GM19023 (cell line): ENCODE measurements around the gene CFAP65.

Experiments
- ATAC-seq: cut with Tn5 transposase; IDR thresholded peaks from one replicate; pipeline ENCODE4 v1.9.1; 2021; ENCODE audit warnings: mild to moderate bottlenecking, moderate library complexity; ENCODE audit not compliant: unreplicated experiment

The CFAP65 gene

DNA sequence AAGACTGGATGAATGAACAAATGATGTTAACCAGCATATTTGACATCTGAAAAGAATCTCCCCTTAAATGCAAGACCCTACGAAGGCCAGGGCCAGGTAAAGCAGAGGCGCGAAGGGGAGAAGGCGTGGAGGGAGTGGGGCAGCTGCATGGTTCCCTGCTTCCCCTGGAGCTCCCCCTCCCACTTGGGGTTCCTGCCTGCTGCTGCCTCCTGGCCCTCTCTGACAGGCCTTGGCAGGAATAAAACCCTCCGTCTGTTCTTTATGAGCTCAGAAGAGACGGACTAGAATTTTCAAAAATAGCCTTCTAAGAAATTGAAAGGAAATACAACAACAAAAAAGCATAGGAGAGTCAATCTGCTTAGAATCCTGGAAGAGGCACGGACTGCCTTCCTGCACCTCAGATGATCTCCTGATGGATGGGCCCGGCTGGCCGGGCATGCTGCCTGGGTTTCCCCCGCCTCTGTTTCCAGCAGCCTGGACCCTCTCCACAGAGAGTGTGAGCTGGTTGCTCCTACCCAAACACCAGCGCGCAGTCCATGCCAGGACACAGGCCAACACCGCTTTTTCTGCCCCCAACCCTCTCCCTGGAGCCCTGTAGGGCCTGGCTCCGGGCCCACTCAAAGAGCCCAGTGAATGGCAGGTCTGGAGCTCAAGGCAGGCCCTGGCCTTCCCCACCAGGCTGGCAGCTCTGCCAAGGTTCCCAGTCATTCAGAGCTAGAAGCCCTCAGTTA is 23.9 kb downstream of the CFAP65 start:
- ATAC-seq = no peak

DNA sequence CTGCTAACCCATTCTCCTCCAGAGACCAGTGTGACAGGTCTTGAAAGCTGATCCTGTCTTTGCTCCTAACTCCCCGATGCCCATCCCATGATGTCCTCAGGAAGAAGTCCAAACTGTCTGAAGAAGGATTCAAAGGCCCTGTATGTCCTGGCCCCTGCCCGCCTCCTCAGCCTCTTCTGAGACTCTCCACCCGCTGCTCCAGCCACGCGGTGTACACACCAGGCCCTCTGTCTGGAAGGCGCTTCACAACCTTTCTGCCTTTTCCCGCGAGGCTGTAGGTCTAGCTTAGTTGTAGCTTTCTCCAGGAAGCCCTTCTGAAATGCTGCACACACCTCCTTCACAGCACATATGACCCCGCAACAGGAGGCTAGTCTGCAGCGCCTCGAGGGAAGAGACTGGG is 24.6 kb downstream of the CFAP65 start:
- ATAC-seq = no peak

DNA sequence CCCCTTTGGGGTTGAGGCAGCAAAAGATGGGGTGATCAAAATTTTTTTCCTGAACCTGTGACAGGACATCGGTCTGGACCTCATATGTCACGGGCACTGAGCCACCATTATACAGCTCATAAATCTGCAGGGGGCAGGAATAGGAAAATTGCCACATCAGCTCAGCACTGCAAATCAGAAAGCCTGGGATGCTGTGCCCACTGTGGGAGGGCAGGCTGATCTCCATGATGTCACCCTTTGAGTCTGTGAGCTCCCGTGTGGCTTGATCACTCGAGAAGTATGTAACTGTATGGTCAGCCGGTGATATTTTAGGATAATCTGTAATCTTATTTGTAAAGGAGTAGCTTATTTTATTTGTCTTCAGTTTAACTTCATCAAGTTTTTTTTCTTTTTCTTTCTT is 30.4 kb downstream of the CFAP65 start:
- no peak for ATAC-seq

DNA sequence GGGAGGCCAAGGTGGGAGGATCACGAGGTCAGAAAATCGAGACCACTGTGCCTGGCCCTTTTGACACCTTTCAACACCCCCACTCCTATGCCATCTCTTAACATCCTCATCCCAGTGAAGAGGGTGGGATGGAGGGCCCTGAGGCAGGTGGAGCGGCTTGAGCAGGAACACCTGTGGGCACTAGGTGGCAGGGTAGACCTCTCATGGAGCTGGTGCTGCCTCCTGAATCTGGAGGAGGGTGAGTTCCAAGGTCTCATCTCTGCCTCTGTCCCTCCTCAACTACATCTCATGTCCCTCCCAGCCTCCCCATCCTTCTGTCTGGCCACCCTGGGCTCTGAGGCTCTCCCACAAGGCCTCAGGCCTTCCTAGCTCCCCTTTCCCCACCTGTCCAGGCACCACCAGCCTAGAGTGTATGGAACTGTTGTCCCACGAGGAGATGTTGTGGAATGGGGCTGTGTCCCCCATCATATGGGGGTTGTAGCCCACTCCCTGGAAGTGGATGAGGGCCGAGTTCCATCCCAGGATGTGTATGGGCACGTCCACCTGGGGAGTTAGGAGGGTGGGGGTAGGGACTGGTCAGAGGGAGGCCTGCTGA is 31.1 kb downstream of the CFAP65 start:
- ATAC-seq = no peak

DNA sequence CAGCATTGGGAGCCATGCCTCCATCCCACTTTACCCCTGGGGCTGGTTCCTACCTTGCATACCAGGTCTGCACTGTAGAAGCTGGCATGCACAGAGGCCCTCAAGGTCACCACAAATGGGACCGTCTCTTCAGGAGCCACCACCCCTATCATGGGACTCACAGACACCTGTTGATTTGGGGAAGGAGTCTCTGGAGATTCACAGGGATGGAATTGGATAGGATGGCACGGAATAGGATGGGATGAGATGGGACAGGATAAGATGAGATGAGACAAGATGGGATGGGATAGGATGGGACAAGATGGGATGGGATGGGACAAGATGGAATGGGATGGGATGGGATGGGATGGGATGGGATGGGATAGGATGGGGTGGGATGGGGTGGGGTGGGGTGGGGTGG is 32.0 kb downstream of the CFAP65 start:
- no peak for ATAC-seq

DNA sequence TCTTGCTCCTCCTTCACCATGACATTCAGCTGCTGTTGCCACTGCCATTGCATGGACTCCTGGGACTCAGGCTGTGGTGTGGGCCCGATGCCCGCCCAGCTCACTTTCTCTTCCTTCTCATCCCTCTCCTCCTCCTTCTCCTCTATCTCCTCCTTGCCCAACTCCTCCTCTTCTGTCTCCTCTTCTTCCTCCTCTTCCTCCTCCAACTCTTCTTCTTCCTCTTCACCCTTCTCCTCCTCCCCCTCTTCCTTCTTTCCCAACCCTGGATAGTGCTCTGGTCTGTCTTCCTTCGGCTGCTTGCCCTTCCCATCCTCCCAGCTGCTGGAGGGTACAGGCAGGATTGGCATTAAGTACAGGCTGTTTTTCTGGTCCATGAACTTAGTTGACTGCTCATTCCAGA is 37.3 kb downstream of the CFAP65 start:
- no peak for ATAC-seq

DNA sequence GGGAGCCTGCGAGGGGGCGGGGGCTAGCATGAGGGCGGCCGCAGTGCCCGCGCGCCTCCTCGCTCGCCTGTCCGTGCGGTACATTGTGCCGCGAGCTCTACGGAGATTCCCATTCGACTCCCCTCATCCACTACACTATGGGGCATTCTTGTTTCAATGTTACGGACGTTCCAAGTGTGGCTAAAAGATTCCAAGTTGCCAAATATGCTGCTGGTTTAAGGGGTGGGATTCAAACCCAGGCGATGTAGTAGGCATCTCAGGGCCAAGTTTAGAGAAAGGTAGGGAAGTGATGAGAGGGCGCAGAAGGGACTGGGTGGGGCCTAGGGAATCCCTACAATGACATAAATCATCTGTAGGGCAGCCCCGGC is 38.1 kb downstream of the CFAP65 start:
- no peak for ATAC-seq

DNA sequence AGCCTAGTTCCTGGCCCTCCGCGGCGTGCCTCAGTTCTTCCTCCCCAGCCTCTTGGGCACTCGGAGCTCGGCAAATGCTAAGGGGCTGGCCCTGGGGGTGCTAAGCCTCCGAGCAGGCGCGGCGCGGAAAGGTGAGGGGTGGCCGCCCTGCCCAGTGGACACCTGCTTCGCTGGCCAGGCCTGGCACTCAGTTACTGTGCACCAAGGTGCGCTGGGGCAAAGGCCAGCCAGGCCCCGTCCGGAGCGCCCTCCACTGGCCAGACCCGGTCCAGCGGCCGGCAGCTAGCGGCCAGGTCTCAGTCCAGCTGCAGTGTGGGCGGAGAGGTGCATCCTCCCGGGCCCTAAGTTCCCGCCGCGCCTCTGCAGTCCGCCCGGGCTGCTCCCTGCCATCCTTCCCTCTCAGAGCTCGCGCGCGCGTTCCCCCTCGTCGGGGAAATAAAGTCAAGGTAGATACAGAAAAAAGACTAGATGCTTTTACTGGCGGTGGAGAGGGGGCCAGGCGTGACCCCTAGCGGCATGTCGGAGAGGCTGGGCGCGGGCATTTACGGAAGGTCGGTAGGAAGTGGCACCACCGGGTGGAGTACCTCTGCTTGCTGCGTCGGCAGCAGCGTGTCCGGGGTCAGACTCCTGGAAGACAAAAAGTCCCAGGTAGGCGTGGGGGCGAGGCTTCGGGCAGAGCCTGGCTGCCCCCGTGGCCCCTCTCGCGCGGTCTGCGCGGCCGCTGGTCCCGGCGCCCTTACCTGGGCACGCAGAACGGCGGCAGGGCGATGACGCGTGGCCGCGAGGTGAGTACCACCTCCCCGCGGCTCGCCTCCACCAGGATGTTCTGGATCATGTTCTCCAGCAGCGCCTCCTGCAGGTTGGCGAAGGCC is 38.7 kb downstream of the CFAP65 start:
- no peak for ATAC-seq

DNA sequence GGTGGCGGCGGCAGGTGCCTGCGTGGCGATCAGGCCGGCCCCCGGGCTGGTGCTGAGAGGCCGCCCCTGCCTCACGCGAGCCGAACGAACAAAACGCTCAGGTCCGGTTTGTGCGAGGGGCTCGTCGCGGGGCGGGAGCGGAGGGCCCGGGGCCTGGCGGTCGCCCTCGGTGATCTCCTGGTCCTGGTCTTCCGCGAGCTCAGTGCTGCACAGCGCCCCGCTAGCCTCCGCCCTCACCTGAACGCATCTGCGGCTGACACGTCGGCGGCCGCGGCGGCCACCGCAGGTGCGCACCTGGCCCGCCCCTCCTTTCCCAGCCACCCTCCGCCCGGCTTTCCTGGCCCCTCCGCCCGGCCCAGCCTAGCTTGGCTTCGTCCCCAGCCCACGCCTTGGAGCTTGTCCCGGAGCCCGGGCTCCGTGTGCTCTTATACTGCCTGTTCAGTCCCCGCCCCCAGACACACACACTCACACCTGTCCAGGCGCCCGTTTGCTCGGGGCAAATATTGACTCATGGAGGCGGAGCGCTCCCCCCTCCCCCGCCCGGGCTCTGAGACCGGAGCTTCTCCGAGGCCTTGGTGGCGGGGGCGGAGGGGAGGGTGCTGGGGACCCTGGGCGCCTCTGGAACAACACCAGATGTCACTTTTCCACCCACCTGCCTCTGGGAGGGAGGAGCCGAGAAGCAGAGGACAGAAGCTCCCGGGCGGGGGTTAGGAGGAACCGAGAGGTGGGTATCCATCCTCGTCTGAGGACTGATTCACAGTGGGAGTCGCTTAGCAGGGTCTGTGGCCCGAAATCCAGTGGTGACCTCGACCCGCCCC is 39.5 kb downstream of the CFAP65 start:
- no peak for ATAC-seq

DNA sequence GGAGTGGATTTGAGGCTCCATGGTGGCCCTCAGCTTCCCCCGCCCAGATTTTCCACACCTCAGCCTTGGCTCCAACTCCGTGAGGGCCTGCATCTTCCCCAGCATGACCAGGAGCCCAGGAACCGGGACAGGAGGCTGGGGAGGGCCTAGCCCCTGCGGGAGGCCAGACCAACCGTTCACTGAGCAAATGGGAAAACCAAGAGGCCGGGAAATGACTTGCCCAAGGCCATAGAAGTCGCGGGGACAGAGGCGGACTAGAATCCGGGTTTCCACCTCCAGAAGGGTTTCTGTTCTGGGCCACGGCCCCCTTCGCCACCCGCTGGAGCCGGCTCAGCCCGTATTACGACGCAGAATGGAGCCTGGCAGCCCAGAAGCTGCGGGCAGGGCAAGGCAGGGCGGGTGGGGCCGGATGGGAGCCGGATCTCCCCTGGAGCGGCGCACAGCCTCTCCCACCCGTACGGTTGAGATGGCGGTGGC is 40.2 kb downstream of the CFAP65 start:
- no peak for ATAC-seq

DNA sequence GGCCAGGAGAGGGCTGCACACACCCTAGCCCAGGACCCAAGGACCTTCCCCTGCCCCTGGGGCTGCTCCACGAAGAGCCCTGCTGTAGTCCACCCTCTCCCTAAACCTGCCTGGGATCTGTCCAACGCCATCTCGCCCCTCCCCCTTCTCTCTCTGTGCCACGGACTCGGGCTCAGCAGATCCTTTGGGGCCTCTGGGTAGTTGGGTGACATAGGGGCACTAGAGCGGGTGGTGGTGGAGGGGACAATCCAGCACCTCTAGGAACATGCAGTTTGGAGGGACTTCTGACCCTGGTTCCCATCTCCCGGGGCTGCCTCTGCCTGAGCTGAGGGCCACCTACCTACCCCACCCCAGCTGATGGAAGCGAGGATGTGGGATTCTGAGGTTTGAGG is 40.8 kb downstream of the CFAP65 start:
- no peak for ATAC-seq

DNA sequence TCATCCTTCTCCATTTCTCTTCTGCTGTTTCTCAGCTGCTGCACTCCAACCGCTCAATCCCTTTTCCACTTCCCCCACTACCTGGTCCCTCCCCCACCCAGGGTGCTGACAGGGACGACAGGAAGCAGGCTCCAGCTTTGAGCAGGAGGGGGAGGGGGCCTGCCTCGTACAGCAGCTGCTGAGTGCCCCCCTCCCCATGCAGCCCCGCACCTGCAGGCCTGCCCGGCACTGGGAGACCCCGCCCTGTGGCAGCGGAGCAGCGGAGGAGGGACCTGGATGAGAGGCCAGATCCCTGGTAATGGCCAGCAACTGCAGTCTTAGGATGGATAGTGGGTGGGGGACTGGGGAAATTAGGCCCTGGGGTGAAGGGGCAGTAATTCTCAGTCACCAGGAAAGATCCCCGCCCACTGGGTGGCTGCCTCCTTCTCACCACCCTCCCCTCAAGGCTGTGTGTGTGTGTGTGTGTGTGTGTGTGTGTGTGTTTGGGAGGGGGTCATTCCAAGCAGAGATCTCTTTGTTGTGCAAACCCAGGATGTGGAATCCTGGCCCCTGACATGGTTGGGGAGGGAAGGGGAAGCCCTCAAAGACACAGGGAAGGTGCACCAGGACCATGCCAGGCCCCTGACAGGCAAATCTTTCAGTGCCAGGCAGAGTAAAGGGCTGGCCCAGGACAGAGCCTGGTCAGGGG is 41.3 kb downstream of the CFAP65 start:
- no peak for ATAC-seq

DNA sequence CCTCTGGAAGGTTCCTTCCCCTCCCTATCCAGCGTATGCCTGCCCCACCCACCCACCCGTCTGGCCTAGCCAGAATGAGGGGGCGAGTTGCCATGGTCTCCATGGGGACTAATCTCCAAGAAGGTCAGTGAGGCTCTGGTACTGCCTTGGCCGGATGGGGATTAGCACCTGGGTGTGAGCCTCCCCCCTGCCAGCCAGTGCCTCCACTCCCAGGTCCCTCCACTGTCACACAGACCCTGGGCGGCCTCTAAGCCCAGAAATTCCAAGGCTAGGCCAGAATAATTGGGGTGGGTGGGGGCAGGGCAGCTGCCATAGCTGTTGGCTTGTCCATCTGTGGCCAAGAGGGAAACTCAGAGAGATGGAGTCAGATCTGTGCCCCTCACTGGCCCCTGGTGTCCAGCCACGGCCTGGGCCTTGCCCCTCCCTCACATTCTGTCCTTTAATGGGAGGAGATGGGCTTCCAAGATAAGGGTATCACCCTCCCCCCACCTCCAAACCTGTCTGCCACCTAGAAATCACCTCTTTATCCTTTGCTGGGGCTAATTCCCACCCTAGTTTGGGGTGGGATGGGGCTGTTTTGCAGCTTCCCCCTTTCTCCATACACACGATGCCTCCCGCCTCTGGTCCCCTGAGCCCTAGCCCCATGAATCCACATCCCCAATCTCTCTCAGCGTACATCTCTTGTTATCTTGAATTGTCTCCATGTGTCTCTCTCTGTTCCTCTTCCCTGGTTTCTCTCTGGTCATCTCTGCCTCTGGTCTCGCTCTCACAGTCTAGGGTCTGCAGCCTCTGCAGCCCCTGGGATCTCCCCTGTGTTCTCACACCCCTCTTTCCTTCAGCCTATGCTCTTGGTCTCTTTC is 42.1 kb downstream of the CFAP65 start:
- ATAC-seq = no peak

DNA sequence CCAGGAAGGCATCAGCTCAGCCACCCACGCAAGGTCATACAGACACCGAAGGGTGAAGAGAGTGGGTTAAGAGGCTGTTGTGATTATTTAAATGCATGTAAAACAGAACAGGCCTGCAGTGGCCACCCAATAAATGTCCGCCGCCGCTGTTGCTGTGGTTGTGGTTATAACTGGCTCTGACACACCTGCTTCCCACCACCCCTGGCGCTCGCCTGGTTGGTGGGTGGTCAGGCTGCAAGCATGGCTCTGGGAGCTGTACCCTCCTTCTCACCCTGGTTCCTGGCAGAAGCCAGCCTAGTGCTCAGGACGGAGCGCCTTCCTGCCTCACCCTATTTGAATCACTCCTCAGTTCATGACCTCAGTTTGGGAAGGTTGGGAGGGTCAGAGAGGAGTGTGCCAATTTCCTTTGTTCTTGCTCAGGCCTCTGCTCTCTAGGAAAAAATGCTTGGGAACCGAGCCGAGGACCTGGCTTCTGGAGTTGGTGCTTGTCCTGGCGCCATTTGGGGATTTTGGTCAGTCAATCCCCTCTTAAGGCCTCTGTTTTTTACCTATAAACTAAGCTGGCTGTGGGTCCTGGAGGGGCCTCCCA is 42.8 kb downstream of the CFAP65 start:
- no peak for ATAC-seq

DNA sequence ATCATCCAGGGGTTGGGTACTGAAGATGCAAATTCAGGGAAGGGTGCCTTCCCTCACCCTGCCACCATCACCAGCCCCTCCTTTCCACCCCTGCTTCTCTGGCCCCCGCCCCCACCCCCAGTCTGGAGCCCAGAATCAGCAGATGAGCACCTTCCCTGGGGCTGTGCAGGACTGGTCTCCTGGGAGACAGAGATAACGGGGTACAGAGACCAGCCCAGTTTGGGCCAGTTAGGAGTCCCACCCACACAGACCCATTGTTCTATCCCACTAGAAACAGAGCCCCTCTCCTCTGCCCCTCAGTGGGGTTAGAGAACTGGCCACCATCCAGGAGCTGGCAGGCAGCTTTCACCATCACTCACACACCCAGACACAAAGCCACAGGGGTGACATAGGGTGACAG is 43.6 kb downstream of the CFAP65 start:
- no peak for ATAC-seq

DNA sequence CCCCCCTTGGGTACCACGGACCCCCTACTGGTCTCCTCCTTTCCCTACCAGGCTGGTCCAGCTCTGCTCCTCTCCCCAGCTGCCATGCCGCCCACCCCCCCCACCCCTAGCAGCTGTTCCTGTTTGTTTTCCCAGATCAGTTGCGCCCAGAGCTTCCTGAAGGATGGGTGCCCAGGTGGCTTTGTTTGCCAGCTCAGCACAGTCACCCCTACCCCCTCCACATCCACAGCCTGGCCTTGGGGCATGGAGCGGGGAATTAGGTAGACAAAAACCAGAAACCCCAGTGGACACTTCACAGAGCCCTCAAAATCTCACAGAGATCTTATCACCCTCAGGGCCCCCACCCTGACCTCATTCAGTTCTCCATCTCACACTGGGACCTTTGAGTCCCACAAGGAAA is 44.4 kb downstream of the CFAP65 start:
- no peak for ATAC-seq

DNA sequence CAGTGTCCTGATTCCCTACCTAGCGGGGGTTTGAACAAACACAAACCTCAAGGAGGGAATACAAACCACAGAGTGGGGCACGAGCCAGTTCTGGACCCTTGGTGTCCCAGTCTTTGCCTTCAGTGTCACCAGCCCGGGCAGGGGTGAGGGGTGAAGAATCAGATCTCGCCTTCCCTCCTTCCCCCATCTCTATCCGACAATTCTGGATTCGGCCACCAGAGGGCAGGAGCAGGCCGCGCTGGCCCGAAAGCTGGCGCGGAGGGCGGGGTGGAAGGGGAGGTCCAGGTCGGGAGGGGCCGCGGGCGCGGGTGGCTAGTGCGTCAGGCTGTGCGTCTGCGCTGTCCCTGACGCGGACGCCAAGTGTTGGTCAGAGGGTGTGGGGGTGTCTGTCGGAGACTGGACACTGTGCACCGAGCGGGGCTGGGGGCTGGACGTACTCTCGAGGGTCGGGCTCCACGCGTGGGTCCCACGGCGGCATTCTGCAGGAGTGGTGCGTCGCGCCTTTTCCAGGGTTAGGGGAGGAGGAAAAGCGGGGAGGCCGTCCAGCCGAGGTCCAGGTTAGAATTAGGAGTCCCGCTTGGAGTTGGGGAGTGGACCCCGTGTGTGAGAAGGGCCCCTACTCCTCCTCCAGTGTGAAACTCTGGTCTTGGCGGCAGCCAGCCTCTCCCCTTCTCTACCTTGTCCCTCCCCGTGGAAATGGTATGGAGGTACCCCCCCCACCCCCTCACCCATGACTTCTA is 45.2 kb downstream of the CFAP65 start:
- ATAC-seq = peak; percentile 55

DNA sequence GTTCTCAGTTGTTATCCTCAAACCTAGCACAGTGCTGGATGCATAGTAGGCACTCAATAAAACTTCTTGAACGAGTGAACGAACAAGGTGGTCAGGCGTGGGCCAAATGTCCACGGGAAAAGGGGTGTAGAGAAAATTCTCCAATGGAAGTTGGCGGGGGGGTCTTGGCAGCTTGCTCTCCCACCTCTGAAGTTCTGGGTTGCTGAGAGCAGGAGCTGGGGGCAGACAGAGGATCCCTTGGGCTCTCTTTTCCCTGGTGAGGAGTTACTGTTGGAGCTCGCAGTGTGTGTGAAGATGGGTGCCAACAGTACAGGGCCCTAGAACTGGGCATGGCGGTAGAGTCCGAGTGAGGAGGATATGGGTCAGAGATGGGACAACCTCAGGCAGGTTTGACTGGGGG is 45.8 kb downstream of the CFAP65 start:
- no peak for ATAC-seq
